ENCODE data around the gene TNS3.

TNS3 gene

GRCh38 chr7:47271749-47272148, 310.2 kb downstream of the TNS3 start:
- Histone ChIP-seq H4K20me1 (ENCODE audit: insufficient read depth) (no peaks in the 10 kb centered on the region), H3K27me3 (ENCODE audit: insufficient read depth, low read depth) (no peaks in the 10 kb centered on the region), H3K4me2 (no peak overlapping the region), H3K4me1 (ENCODE audit: low read depth, poor library complexity, severe bottlenecking) (no peaks in the 10 kb centered on the region), H3K79me2 (ENCODE audit: insufficient read depth, low read depth) (no peaks in the 10 kb centered on the region), H3K9ac (no peak overlapping the region), H2AFZ (ENCODE audit: low read depth) (no peak overlapping the region), H3K36me3 (ENCODE audit: insufficient read depth) (no peaks in the 10 kb centered on the region), H3K4me3 (IDR thresholded peaks at IDR 0.05; ENCODE audit: insufficient read depth, low read depth, low read length) (no peak overlapping the region), H3K27ac (no peak overlapping the region)
- no peak for TF ChIP-seq CTCF (conservative IDR thresholded peaks at IDR 0.05; ENCODE audit: low read depth, low read length)

- H3K9ac ChIP-seq: no peak overlapping the region
- no peak overlapping the region for H3K4me2 ChIP-seq
- H3K4me1 ChIP-seq (ENCODE audit: low read depth, poor library complexity, severe bottlenecking): no peaks in the 10 kb centered on the region
- no peak overlapping the region for H3K27ac ChIP-seq
- H3K36me3 ChIP-seq (ENCODE audit: insufficient read depth): no peaks in the 10 kb centered on the region
- no peaks in the 10 kb centered on the region for H4K20me1 ChIP-seq (ENCODE audit: insufficient read depth)
- H3K4me3 ChIP-seq (IDR thresholded peaks at IDR 0.05; ENCODE audit: insufficient read depth, low read depth, low read length): no peak overlapping the region
- TF ChIP-seq CTCF (conservative IDR thresholded peaks at IDR 0.05; ENCODE audit: low read depth, low read length): no peak
- H2AFZ ChIP-seq (ENCODE audit: low read depth): no peak overlapping the region
- no peaks in the 10 kb centered on the region for H3K79me2 ChIP-seq (ENCODE audit: insufficient read depth, low read depth)
- H3K27me3 ChIP-seq (ENCODE audit: insufficient read depth, low read depth): no peaks in the 10 kb centered on the region
Measured at GRCh38 chr7:47268851-47269836, 312.8 kb downstream of the TNS3 start.

DNA sequence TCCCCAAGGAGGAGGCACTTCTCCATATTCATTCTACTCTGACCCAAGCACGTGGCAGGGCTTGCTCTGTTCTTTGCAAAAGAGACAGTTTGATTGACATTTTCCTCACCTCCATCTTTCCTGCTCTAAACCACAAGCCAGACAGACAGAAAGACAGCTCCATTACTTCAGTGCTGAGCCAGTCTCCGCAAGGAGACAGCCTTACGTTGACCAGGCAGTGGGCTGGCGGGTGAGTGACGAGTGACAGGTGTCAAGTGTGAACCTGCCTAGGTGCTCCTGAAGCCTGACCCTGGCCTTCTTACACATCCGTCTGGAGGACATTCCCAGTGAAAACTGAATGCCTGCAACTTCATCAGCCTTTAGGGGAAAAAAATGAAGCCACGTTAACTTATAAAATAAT, 314.6 kb downstream of the TNS3 start:
- Histone ChIP-seq H3K27ac (no peak overlapping the region), H3K4me3 (IDR thresholded peaks at IDR 0.05; ENCODE audit: insufficient read depth, low read depth, low read length) (no peak overlapping the region), H3K4me2 (no peak overlapping the region), H4K20me1 (ENCODE audit: insufficient read depth) (no peaks in the 10 kb centered on the region), H3K79me2 (ENCODE audit: insufficient read depth, low read depth) (no peaks in the 10 kb centered on the region), H3K4me1 (ENCODE audit: low read depth, poor library complexity, severe bottlenecking) (no peaks in the 10 kb centered on the region), H3K9ac (no peak overlapping the region), H2AFZ (ENCODE audit: low read depth) (no peak overlapping the region), H3K27me3 (ENCODE audit: insufficient read depth, low read depth) (no peaks in the 10 kb centered on the region), H3K36me3 (ENCODE audit: insufficient read depth) (no peaks in the 10 kb centered on the region)
- TF ChIP-seq CTCF (conservative IDR thresholded peaks at IDR 0.05; ENCODE audit: low read depth, low read length): no peak

DNA sequence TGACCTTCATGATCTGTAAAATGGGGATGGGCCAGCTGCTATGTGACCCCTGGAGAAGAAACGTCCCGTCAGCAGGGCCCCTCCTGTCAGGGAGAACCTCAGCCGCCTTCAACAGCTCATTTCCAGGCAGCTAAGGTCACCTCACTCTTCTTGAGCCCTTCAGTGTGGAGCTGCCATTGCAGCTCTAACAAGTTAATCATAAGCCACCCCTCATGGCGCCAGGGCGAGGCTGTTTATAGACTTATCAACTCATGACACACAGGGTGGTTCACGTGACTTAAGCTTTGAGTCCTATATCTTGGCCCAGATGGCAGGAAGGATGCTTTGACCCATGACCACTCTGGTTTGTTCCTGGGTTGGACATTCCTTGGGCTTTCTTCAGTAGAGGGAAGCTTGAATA, 315.1 kb downstream of the TNS3 start:
- Histone ChIP-seq H3K4me2 (no peak overlapping the region), H3K79me2 (ENCODE audit: insufficient read depth, low read depth) (no peaks in the 10 kb centered on the region), H4K20me1 (ENCODE audit: insufficient read depth) (no peaks in the 10 kb centered on the region), H3K36me3 (ENCODE audit: insufficient read depth) (no peaks in the 10 kb centered on the region), H3K4me1 (ENCODE audit: low read depth, poor library complexity, severe bottlenecking) (no peaks in the 10 kb centered on the region), H2AFZ (ENCODE audit: low read depth) (no peak overlapping the region), H3K9ac (no peak overlapping the region), H3K27ac (no peak overlapping the region), H3K4me3 (IDR thresholded peaks at IDR 0.05; ENCODE audit: insufficient read depth, low read depth, low read length) (no peak overlapping the region), H3K27me3 (ENCODE audit: insufficient read depth, low read depth) (no peaks in the 10 kb centered on the region)
- no peak for TF ChIP-seq CTCF (conservative IDR thresholded peaks at IDR 0.05; ENCODE audit: low read depth, low read length)

Measured in KMS-11 (cell line).